OCI-LY7 (cell line): ENCODE measurements around the gene ELAVL3.

Experiments
- CTCF ChIP-seq: fragments of 200-600 bp; sonication (generic); conservative IDR thresholded peaks from 2 replicates; pipeline ENCODE4 v1.5.1; 2014; ENCODE audit warnings: mild to moderate bottlenecking, antibody characterized with exemption, low read length, moderate library complexity, mixed read lengths
- EZH2phosphoT487 ChIP-seq: fragments of 200-600 bp; sonication (generic); IDR thresholded peaks from 2 replicates; pipeline ENCODE4 v1.6.1; 2018; ENCODE audit warnings: low read depth, borderline replicate concordance, mild to moderate bottlenecking, mixed run types, antibody characterized with exemption, low read length, moderate library complexity, mixed read lengths

DNA sequence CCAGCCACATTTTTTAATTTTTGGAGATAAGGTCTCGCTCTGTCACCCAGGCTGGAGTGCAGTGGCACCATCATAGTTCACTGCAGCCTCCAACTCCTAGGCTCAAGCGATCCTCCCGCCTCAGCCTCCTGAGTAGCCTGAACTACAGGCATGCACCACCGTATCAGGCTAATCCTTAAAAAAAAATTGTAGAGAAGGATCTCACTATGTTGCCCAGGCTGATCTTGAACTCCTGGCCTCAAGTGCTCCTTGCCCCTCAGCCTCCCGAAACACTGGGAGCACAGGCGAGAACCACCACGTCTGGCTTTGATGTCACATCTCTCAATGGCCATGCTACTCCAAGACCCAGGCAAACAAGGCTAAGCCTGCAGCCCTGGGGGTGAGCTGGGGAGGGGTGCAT, 24.2 kb downstream of the ELAVL3 start:
- no peak for TF ChIP-seq CTCF
- TF ChIP-seq EZH2phosphoT487 = no peak
